GM12892 (cell line): ENCODE results near the gene GINS2.

ENCODE experiments used
- POLR2A ChIP-seq: IDR thresholded peaks from 2 replicates; pipeline ENCODE4 v1.6.1; 2011; ENCODE audit warnings: low read depth, low read length, control low read depth
- POLR2AphosphoS5 ChIP-seq: IDR thresholded peaks from 2 replicates; pipeline ENCODE4 v1.6.1; 2011; ENCODE audit warnings: low read depth, low read length, control low read depth
- TAF1 ChIP-seq: IDR thresholded peaks from 2 replicates; pipeline ENCODE4 v1.6.1; 2011; ENCODE audit warnings: low read depth, mild to moderate bottlenecking, control low read depth, low read length, borderline replicate concordance

DNA sequence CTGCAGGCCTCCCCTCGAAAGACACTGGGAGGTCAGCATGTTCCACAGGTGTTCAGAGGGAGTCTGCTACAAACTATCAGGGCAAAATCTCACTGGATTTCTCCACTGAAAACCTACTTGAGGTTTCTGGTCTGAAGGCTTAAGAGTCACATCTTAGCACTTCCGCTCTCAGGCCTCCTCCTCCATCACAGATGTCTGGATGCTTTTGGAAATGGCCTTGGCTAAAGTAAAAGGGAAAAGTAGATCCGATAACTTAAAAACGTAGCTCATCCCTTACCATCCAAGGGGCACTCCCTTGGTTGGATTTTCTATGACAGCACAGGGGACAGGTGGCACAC, 14.4 kb downstream of the GINS2 start:
- TF ChIP-seq POLR2AphosphoS5: no peak
- TF ChIP-seq POLR2A: no peak
- TF ChIP-seq TAF1: no peak
